ENCODE data around the gene SLC1A3. TPM values are rescaled to one million over a fixed set of nuclear protein-coding genes. Genes with fewer than 3 reads are reported as not detected.

SLC1A3 gene
- total RNA-seq, 1 donor from 2014 or later = 61.1 TPM

DNA sequence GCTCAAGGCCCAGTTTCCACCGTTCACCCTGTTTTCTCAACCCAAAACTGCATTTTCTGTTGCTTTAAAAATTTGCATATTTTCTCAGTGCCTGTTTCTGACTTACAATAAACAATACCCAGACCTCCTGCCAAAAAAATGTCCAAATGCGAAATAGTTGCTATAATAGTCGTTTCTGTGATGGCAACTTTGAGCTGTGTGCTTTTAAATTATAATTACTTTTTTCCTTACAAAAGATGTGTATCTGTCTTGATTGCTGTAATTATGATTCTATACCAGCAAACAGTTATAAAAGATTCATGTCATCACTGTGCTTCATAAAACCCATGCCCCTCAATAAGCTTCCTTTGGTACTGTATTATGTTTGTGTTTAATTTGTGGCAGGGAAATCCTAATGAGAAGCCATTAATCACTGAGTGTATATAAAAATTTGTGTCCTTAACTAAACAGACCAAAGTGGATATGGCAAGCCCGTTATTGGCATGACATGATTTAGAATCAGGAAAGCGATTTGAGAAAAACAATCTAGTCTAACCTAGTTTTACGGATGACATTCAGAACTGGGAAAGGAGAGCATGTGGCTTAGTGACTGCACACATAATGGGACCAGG, 5.4 kb upstream of the SLC1A3 start:
- DNase-seq = peak; percentile 12

DNA sequence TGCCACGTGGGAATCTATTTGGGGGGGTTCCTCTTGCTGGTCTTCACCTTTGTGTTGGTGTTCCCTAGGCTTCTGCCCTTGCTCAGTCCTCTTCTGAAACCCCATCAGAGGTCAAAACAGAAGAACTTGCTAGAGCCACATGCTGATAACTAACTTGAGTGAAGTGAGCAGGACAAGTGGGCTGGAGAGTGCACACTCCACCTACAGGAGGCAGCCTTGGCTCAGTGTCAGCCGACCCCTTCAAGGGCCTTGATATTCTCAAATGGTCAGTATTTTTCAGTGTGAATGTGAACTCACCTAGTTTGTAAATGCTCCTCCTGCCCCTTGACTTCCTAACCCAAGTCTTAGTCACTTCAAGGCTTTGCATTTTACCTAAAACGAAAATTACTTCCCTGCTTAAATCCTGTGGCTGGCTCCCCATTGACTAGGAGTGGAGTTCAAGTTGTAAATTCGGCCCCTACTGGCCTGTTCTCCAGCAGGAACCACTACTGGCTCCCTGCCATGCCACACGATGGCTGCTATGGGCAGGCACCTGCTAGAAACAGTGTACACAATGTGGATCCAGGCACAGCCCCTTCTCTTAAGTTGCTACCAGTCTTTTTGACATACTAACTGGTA, 3.6 kb upstream of the SLC1A3 start:
- no peak for DNase-seq

DNA sequence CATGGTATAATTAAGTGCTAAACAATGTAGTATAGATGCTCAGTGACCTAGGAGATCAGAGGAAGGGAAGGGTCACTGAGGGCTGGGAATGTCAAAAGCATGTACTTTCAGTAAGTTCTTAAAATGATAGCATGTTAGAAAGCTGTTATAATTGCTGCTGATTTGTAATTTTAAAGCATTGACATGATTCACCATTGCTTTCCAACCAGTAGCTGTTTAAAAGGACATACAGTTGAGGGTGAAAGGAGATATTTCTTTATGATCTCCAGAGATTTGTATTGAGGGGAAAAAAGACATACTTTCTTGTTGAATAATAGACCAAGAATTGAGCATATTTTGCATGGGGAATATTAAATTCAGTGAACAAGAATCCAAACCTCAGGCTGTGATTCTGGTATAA, 1.2 kb upstream of the SLC1A3 start:
- DNase-seq = no peak

DNA sequence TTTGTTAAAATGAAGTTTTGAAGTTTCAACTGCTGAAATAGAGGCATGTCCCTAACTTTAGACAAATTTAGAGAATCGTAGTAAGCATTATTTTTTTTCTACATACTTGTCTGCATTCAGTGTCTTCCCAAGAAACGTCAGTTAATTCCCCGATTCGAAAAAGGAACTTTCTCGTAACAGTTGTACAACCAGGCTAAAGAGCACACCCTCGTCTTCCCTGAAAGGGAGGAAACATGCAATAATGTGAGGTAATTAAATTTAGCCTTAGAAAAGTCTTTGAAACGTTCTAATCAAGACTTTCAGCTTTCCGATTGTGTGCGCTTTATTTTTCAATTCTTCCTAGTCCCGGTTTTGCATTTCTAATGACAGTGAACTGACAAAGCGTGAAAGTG, 374 bp upstream of the SLC1A3 start:
- no peak for DNase-seq

DNA sequence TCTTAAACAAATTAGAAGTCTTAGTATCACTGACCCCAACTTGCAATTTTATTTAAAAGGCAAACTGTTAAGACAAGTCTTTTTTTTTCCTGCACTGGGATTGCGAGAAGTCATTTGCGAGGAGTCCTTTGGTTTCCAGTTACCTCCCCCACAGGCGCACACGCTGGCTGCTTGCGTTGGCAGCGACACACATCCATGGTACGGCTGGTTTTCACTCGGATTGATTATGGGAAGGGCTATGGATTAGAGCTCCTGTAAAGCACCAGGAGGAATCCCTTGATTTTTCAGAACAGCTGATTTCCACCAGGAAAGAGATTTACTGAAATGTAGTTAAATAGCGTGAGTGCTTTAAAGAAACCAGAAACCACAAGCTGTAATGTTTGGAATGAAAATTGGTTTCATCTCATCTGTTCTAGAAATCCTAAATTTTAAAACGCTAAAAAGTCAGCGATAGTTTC, 737 bp downstream of the SLC1A3 start:
- peak; percentile 51 for DNase-seq

DNA sequence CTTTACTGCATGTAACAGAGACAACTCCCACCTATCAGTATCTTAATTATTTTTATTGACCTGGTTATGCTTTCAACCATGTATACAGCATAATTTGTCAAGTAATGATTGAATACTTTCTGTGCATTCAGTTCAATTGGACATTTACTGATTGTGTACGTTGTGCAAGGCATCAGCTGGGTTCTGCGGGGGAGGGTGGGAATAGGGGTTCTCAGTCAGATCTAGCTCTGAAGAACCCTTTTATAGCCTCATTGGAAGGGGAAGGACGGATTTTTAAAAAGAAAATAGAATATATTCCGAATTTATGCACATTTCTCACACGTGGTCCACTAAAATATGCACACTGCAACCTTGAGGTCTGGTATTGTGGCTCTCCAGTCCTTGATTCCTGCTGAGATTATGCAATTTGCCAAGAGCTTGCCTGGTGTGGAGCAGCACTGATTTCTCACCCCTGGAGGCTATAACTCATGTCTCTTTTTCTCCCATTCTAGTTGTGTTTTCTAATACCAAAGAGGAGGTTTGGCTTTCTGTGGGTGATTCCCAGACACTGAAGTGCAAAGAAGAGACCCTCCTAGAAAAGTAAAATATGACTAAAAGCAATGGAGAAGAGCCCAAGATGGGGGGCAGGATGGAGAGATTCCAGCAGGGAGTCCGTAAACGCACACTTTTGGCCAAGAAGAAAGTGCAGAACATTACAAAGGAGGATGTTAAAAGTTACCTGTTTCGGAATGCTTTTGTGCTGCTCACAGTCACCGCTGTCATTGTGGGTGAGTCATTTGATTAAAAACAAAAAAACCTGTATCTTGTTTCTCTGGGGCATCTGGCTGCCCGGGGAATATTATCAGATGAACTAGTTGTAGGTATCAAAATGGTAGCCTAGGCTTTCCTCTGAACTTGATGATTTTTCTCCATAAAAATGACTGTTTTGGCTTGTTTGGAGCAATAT, 1.7 kb downstream of the SLC1A3 start:
- DNase-seq = no peak

DNA sequence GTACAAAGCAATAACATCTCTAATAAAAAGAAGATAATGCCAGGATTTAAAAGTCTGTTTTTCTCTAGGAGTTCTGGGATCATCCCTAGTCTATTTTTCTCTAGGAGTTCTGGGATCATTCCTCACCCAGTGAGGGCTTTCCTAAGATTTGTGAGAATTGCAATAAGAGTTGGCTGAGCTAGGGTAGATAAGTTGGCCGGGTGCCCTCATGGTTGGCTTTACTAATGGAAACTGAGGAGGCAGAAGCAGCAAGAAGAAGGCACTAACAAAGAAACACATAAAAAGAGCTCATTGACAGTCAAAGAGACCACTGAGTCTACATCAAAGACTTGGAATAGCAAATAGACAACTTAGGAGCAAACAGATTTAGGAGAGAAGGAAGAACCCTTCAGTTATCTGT, 4.2 kb downstream of the SLC1A3 start:
- DNase-seq = no peak

DNA sequence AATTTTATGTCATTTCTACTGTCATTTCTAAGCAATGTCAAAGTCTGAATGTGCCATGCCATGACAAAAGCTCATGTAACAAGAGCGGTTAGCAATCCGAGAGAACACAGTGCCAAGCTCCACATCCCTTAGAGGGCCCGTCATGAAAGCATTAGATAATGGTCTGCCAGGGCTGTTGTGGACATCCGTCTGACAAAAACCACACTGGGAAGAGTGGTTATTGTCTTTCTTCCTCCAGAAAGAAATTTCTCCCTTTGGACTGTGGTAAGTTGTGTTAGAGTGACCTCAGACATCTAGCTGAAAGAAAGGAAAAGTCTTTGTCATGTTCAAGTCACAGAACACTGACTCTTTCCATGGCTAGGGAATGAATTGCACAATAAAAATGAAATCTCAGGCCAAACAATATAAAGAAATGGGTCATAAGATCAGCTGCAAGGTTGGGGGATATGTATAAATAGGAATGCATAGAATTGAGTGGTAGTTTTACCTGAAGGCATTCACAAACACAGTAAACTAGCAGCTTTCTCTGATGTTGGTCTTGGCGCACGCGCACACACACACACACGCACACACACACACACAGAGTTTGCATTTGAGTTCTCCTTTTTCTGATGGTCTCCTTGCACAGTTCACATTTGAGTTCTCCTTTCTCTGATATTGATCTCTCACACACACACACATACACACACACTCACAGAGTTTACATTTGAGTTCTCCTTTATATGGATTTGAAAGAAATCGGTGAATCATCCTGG, 5.3 kb downstream of the SLC1A3 start:
- no peak for DNase-seq

DNA sequence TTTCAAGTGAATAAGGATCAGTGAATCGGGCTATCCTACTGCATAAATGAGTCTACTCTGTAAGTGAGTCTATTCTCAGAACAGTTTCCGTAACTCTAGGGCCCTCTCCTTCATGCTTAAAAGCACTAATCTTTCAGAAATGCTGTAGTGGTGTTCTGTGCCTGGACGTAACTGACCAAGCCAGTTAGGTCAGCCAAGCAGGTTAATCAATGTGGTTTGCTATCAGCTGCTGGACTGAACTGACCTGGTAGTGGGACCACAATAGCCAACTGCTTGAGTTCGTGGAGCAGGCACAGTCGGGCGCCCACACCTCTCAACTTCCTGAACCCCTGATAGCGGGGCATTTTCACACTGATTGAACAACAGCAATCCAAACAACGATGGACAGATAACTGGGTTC, 6.8 kb downstream of the SLC1A3 start:
- DNase-seq = no peak

DNA sequence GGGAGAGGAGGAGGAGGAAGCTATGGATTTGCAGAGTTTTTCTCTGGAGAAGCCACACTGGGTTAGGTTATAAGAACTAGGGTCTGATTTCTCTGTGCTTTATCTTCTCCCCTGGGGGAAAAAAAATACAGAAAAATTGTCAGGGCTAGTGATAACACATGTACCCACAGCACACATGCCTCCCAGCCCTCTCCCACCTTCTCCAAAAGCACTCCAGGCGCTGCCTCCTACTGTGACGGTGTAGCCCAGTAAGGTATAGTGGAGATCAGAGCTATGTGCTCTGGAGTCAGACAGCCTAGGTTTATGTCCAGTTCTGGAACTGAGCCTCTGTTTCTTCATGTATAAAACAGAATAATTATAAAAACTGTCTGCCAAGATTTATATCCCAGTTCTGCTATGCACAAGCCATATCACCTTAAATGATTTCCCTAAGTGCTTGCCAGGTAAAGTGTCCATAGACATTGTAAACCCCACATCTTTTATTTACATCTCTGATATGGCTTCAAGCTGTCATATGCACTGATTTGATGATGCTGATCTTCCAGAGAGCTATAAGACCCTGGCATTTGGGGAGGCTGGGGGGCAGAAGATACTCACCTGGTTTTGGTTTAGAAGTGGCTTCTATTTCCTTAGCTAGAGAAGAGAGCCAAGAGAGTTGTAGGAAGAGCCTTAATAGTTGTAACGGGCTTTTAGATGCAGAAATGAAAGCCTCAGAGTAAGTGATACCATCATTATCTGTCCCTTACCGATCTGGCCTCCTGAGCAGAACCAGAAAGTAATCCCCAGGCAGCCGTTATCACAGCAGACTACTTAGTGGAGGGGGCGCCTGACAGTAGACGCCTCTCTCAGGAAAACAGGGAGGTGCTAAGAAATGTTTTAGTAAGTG, 7.6 kb downstream of the SLC1A3 start:
- no peak for DNase-seq

DNA sequence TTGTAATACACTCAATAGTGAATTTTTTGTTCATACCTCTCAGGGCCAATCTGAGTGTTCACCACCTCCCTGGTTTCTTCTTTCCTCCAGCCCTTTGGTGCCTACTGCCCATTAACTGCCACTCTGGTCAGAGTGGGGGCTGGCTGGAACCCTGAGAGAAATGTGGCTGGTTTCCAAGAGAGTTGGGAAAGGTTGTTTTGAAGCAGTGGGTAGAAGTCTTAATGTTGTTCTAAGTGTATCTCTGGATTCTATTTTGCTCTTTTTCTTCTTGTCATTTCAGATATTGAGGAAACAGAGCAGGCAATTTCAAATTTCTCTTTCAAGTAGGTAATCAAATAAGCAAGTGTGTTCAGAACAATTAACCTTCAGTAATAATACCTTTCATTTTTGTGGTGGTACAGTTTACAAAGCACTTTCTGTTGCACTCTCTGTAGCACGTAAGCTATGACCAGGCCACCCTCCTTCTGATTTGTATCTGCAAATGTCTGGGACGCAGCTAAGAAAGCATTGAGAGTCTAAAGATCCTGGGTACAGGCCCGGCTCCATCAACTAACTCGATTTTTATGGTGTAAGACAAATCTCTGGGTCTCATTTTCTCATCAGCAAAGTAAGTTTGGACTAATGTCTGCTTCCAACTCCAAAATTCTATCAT, 8.4 kb downstream of the SLC1A3 start:
- no peak for DNase-seq

DNA sequence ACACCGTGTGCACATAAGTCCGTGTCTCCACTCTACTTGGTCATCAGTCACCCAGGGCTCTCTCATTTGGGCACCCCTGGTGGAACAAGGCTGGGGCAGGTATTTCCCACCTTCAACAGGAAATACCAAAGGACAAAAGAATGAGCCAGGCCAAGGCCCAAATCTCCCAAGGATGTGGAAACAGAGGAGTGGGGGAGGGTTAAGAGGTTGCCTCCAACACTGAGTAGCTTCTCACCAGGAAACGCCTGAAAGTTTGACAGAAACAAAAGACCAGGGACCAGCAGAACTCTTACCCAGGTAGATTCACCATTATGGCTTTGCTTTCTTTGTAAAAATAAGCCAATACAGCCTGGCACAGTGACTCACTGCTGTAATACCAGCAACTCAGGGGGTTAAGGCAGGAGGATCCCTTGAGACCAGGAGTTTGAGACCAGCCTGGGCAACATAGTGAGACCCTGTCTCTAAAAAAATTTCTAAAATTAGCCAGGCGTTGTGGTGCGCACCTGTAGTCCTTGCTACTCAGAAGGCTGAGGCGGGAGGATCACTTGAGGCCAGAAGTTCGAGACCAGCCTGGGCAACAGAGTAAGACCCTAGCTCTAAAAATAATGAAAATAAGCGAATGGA, 12.7 kb downstream of the SLC1A3 start:
- DNase-seq = no peak

DNA sequence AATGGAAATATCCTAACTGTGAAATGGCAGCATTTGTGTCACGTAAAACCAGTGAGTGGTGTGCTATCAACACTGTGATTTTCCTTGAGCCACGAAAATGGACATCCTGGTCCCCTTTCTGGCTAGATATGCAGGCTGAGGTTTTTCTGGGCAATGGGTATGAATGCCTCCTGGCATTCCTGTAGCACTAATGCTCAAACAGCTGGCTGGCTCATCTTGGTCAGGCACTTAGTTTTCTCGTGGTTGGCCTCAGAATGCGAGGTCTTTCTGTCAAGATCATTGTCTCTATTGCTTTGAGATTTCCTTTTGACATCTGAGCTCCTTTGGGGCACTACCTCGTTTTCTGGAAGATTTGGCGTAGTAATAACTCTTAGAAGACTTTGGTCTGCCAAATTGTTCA, 15.6 kb downstream of the SLC1A3 start:
- no peak for DNase-seq

DNA sequence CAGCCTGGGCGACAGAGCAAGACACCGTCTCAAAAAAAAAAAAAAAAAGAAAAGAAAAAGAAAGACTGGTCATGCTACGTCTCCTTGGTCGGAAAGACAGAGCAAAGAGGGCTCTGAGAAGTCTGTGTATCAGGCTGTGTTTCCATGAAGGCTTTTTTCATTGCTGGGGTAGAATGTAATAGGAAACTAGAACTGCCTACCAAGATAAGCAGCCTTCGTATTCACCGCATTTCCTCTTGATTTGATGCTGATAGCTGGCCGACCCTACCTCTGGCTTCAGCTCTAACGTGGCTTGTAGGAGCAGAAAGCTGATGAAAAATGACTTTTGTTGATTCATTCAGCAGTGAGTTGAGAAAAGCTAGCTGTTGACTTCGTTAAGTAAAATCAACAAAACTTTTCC, 17.4 kb downstream of the SLC1A3 start:
- DNase-seq = no peak

DNA sequence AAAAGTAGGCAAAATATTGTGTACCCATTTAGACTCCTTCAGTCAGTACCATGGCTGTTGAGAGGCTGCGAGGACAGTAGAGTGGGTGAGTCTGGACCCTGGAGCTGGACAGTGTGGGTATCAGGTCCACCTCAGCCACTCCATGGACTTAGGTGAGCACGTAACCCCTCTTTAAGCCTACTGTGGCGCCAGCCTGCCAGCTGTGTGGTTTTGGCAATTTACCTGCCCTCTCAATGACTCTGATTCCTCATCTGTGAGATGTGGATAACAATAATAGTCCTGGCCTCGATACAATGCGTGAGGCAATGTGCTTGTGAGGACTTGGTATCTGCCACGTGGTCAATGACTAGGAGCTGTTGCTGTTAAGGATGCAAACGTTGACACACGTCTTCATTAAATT, 17.9 kb downstream of the SLC1A3 start:
- DNase-seq = no peak

DNA sequence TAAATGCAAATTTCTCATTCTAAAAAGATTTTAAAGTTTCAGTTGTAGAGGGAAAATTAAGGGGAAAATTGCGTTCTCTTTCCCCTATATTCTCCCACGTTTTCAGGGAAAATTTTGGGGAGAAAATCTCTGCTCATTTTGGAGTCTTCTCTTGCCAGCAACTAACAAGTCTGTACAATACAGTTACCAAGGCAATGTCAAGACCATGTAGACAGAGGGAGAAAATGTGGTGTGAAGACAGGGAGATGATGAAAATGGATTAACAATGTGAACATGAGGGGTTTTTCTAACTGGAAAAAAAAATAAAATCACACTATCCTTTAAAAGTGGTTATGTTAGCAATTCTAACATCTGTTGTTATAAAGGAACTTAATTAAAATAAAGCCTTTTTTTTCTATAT, 22.3 kb downstream of the SLC1A3 start:
- DNase-seq = no peak

DNA sequence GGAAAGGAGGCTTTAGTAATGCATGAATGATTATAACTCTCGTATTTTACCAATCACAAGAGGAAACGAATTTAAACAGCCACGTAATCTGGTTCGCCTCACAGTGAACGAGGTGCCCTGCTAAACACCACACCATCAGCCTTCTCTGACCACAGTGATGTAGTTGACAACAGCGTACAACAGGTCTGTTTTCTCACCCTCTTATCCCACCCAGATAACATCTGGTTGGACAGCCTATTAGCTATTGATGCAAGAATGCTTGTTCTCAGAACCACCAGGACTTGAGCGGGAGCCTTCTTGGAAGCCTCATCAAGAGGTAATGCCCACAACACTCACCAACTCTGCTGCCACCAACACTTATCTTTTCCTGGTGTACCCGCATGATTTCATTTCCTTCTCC, 23.3 kb downstream of the SLC1A3 start:
- no peak for DNase-seq

DNA sequence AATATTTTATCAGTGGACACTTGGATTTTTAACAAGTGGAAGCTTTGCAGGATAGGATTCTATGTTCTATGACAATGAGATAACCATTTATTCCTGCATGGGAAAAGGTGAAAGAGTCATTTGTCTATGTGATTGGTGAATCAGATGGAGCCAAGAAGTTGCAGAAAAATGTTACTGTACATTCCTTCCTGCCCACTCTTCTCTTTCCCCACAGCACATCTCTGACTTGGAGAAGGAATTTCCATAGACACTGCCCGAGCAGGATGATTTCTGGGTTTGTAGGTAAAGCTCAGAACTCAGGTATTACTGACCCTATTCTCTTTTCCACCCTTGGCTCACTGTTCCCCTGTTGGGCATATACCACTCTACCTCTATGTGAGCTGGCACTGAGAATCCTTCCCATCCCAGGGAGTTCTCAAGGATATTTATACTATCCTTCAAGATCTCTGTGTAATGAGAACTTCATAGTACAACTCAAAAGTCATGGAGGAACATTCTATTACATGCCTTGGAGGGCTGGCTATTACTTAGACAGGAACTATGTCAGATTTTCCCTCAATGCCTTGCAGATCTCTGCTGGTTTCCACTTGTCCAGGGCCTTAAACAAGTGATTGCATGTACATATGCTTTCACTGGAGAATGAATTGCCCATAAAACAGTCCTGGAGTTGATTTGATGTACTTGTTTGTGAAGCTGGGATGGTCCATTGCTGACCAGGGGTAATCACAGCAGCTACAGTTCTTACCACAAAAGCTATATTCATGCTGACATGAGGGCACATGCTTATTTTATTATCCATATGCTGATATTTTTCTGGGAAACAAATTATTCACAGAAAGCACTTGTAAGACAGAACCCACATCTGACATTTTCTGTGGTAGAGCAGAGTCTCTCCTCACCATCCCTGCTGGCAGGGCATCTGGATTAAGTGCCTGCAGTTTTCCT, 24.1 kb downstream of the SLC1A3 start:
- no peak for DNase-seq

DNA sequence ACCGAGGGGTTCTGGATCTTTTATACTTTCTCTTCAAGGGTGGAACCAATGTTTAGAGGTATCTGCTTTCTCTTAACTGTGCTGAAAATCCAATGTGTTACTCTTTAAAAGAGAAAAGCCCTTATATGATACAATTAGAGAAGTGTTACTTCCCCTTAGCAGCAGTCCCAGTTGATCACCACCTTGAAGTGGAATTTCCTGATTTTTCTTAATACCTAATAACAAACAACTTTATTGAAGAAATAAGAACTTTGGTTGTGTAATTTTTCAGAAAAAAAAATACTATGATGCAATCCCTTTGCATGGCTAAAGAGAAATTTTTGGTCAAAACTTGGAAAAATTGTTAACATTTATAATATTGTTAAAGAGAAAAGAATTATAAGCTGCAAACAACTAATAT, 24.7 kb downstream of the SLC1A3 start:
- DNase-seq = no peak

Measured in skin of body (tissue), 2 donors.